ENCODE results near the gene APOB. TPM values are rescaled to one million over a fixed set of nuclear protein-coding genes. Genes with fewer than 3 reads are reported as not detected.
A peak's percentile ranks its signal among the peaks of the same experiment; 100 is the strongest.

Gene APOB
- total and polyA plus RNA-seq, 2 of the 13 experiments (the other 11 are each of a cell fraction or from before 2014, with no cell fraction given) = 1,569 to 2,515 TPM

- Histone ChIP-seq H2AFZ (ENCODE audit: low read length) (no peak overlapping the region), H3K9ac (ENCODE audit: insufficient read depth, low read depth, low read length) (peak overlapping the region; percentile 98; the same call in 1 of the 2 replicates), H3K27me3 (ENCODE audit: control insufficient read depth in 1 of 2, insufficient read depth in 2 of 2, low read length in 2 of 2) (no peaks in the 10 kb centered on the region; a peak in 1 of 5 replicates), H3K4me3 (replicated peaks in 1 of 3; ENCODE audit: insufficient read depth in 1 of 3, low read depth in 2 of 3, low read length in 3 of 3) (peak overlapping the region; percentile 88 to 96 (median 91); a peak in 5 of 6 replicates), H3K27ac (ENCODE audit: extremely low read length, insufficient read depth, low read length) (peak overlapping the region; percentile 99), H3K79me2 (ENCODE audit: insufficient read depth, low read length) (peaks cover 98% of the 10 kb centered on the region), H3K9me3 (ENCODE audit: low read length) (no peaks in the 10 kb centered on the region), H3K36me3 (replicated peaks in 1 of 2; ENCODE audit: control insufficient read depth in 1 of 2, insufficient read depth in 2 of 2, low read length in 2 of 2) (peaks cover 61 to 95% of the 10 kb centered on the region in 2 experiments), H4K20me1 (ENCODE audit: insufficient read depth, low read length) (peaks cover 98% of the 10 kb centered on the region), H3K4me1 (ENCODE audit: insufficient read depth, low read length) (peaks cover 81% of the 10 kb centered on the region), H3K4me2 (ENCODE audit: low read depth, low read length) (peak overlapping the region; percentile 93)
- CTCF ChIA-PET (ENCODE audit: low intra/inter-chr PET ratio, low total read pairs) = interaction anchor here (1.3 kb wide), 1 partner anchor 80 kb away, joined by 3 read pairs; no protein-coding TSS in a partner anchor
- intact Hi-C loops (cut with micrococcal nuclease; ENCODE audit: unreplicated experiment) (no loop called here), in situ Hi-C loops (cut with HindIII; ENCODE audit: extremely low pct_ligation_motif_present, low pct_unique_long_range_greater_than_20kb) (no loop called here)
- no peak for FAIRE-seq
- ATAC-seq = no peak
- POLR2A ChIA-PET = interaction anchor here (0.8 to 13.2 kb wide), 16 partner anchors 9 to 123 kb away, joined by 3 to 317 read pairs (median 9); no protein-coding TSS in a partner anchor
- peak; percentile 80 for DNase-seq (ENCODE audit: low spot score)
- no TSS peak for BruUV-seq (replicated peaks)
- 52% methylated on average over 4 of the region's 4 CpGs for WGBS (ENCODE audit: low lambda C conversion rate)
- TF ChIP-seq SUZ12 (IDR thresholded peaks at IDR 0.05; ENCODE audit: low read depth, low read length) (no peak), AFF4 (CRISPR knock-in tag; IDR thresholded peaks at IDR 0.05) (no peak; the same call in 1 of the 2 replicates), JUN (CRISPR knock-in tag; IDR thresholded peaks at IDR 0.05) (no peak), ZBTB43 (CRISPR knock-in tag; conservative IDR thresholded peaks at IDR 0.05) (peak; percentile 62), SP4 (CRISPR knock-in tag; IDR thresholded peaks at IDR 0.05) (0 out of 2 replicates have a peak, but pooled peaks have one; percentile 53), GABPA (IDR thresholded peaks at IDR 0.05; ENCODE audit: low read depth, low read length) (no peak), GABPA (CRISPR knock-in tag; IDR thresholded peaks at IDR 0.05; ENCODE audit: low read depth) (no peak), U2AF1 (optimal IDR thresholded peaks at IDR 0.05; ENCODE audit: low read depth, low read length) (no peak), NFAT5 (CRISPR knock-in tag; IDR thresholded peaks at IDR 0.05) (0 out of 2 replicates have a peak, but pooled peaks have one; percentile 31), E2F5 (CRISPR knock-in tag; conservative IDR thresholded peaks at IDR 0.05) (0 out of 2 replicates have a peak, but pooled peaks have one; percentile 42), ZNF235 (CRISPR knock-in tag; IDR thresholded peaks at IDR 0.05; ENCODE audit: borderline replicate concordance) (no peak), HDAC2 (CRISPR knock-in tag; IDR thresholded peaks at IDR 0.05) (0 out of 2 replicates have a peak, but pooled peaks have one; percentile 34)
These were observed 5.3 kb downstream of the APOB start for GRCh38 chr2:21038403-21039073.

Measured in HepG2 (cell line).